NT2/D1 (cell line): ENCODE data around the gene PBXIP1.

Experiments
- SUZ12 ChIP-seq: IDR thresholded peaks from 2 replicates; pipeline ENCODE4 v1.6.1; 2011; ENCODE audit not compliant: insufficient read length, insufficient read depth; ENCODE audit errors: extremely low read depth
- YY1 ChIP-seq: IDR thresholded peaks from 2 replicates; pipeline ENCODE4 v1.6.1; 2011; ENCODE audit not compliant: insufficient read length, insufficient read depth
- ZNF274 ChIP-seq: IDR thresholded peaks from 2 replicates; pipeline ENCODE4 v1.6.1; 2011; ENCODE audit warnings: mild to moderate bottlenecking, low read depth, low read length

- TF ChIP-seq YY1 (no peak), SUZ12 (no peak), ZNF274 (no peak)
Observed at GRCh38 chr1:154972517-154973343, 16.8 kb upstream of the PBXIP1 start.
